ENCODE data around the gene NUP107. TPM values are rescaled to one million over a fixed set of nuclear protein-coding genes. Genes with fewer than 3 reads are reported as not detected.
A peak's percentile ranks its signal among the peaks of the same experiment; 100 is the strongest.

The NUP107 gene
- total RNA-seq, 4 donors from 2014 or later, result 6.4 to 29.2 (median 22.6) TPM

- peak within 1 kb of the TSS; percentile 57 to 75 (median 70) for H3K4me3 ChIP-seq
- no peaks in the 10 kb centered on the region for H3K27me3 ChIP-seq
- TF ChIP-seq POLR2AphosphoS5 (IDR thresholded peaks at IDR 0.05) (peak; percentile 82 to 89 (median 87)), CTCF (IDR thresholded peaks at IDR 0.05) (no peak), POLR2A (IDR thresholded peaks at IDR 0.05) (peak; percentile 89), EP300 (IDR thresholded peaks at IDR 0.05; ENCODE audit: low read depth) (no peak)
- in situ Hi-C loops (cut with MboI; ENCODE audit: low pct_ligation_motif_present in 1 of 4, low pct_unique_long_range_greater_than_20kb in 1 of 4, low sequenced_read_pairs in 3 of 4) (no loop called here), intact Hi-C loops (cut with DNase I; ENCODE audit: low total_unique reads) (no loop called here)
- 0 to 1% methylated on average over 1 to 41 of the region's 52 CpGs for WGBS, 2 donors (ENCODE audit: low coverage in 1 of 2)
- peaks cover 2 to 25% (median 18%) of the 10 kb centered on the region in 4 donors for H3K4me1 ChIP-seq
- peaks cover 0 to 24% (median 0%) of the 10 kb centered on the region in 4 donors for H3K36me3 ChIP-seq
- DNase-seq, result peak; percentile 96
- H3K27ac ChIP-seq, result peak within 1 kb of the TSS; percentile 80 to 89 (median 86)
- no peaks in the 10 kb centered on the region for H3K9me3 ChIP-seq
These were observed 59.3 kb downstream of the NUP107 start, which contains the start of gene SLC35E3 for GRCh38 chr12:68745904-68746571. SLC35E3 (plus strand) TSS chr12:68746176; CDS start chr12:68746378, 202 bp downstream.

GRCh38 chr12:68746572-68747180 is 59.9 kb downstream of the NUP107 start:
- Histone ChIP-seq H3K27ac (peak overlapping the region; percentile 80 to 89 (median 86)), H3K4me3 (peak overlapping the region; percentile 57 to 75 (median 70)), H3K36me3 (peaks cover 0 to 18% (median 0%) of the 10 kb centered on the region in 4 donors), H3K4me1 (peaks cover 2 to 25% (median 18%) of the 10 kb centered on the region in 4 donors), H3K27me3 (no peaks in the 10 kb centered on the region), H3K9me3 (no peaks in the 10 kb centered on the region)
- no peak for TF ChIP-seq EP300 (IDR thresholded peaks at IDR 0.05; ENCODE audit: low read depth)
- TF ChIP-seq CTCF (IDR thresholded peaks at IDR 0.05), result no peak
- no peak for TF ChIP-seq POLR2AphosphoS5 (IDR thresholded peaks at IDR 0.05)
- DNase-seq, result peak; percentile 70
- 5 to 9% methylated on average over 6 to 15 of the region's 15 CpGs for WGBS, 2 donors (ENCODE audit: low coverage in 1 of 2)
- intact Hi-C loops (cut with DNase I; ENCODE audit: low total_unique reads), result no loop called here
- in situ Hi-C loops (cut with MboI; ENCODE audit: low pct_ligation_motif_present in 1 of 4, low pct_unique_long_range_greater_than_20kb in 1 of 4, low sequenced_read_pairs in 3 of 4), result no loop called here

DNA sequence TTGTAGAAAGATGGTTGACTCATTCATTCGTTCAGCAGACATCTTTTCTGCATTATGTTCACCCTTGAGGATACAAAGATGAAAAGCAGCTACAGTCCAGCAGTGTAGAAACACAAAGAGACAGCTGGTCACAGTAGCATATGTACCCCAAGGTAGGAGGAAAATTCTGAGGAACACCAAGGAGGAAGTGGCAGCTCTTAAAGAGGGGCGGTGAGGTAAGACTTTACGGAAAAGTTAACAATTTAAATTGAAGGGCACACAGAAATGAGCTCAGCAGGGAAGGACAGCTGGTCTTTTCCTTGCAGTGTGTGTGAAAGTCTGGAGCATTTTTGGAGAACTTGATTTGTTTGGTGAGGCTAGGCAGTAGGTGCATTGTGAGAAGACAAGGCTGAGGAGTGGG is 62.7 kb downstream of the NUP107 start:
- H3K27me3 ChIP-seq, result no peaks in the 10 kb centered on the region
- no peaks in the 10 kb centered on the region for H3K9me3 ChIP-seq
- no peak overlapping the region for H3K27ac ChIP-seq
- intact Hi-C loops (cut with DNase I; ENCODE audit: low total_unique reads) (no loop called here), in situ Hi-C loops (cut with MboI; ENCODE audit: low pct_ligation_motif_present in 1 of 4, low pct_unique_long_range_greater_than_20kb in 1 of 4, low sequenced_read_pairs in 3 of 4) (no loop called here)
- H3K36me3 ChIP-seq, result peaks cover 0 to 2% (median 0%) of the 10 kb centered on the region in 4 donors
- no peak for TF ChIP-seq EP300 (IDR thresholded peaks at IDR 0.05; ENCODE audit: low read depth)
- TF ChIP-seq CTCF (IDR thresholded peaks at IDR 0.05), result no peak
- no peak for TF ChIP-seq POLR2A (IDR thresholded peaks at IDR 0.05)
- TF ChIP-seq POLR2AphosphoS5 (IDR thresholded peaks at IDR 0.05), result no peak
- no peak overlapping the region for H3K4me3 ChIP-seq
- peaks cover 2 to 25% (median 18%) of the 10 kb centered on the region in 4 donors for H3K4me1 ChIP-seq
- no peak for DNase-seq
- WGBS, 2 donors (ENCODE audit: low coverage in 1 of 2), result 93 to 97% methylated on average over 2 to 3 of the region's 3 CpGs

DNA sequence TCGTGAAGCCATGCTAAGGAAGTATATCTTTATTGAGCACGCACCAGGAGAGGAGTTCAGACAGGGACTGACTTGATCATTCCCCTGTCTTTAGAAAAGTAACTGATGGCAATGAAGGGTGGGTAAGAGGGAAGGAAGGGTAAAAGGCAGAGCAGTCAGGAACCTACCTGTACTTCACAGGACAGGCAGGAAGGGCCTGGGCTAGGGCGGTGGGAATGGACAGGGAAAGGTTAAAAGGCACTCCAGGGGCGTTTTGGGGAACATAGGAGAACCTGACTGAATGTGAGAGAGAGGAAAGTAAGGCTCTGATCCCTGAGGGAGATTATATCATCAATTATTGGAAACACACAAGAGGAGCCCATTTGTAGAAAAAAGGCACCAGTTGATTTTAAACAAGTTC is 63.1 kb downstream of the NUP107 start:
- Histone ChIP-seq H3K27me3 (no peaks in the 10 kb centered on the region), H3K4me1 (peaks cover 2 to 25% (median 18%) of the 10 kb centered on the region in 4 donors), H3K36me3 (peaks cover 0 to 2% (median 0%) of the 10 kb centered on the region in 4 donors), H3K9me3 (no peaks in the 10 kb centered on the region), H3K4me3 (no peak overlapping the region), H3K27ac (no peak overlapping the region)
- DNase-seq, result no peak
- WGBS, 2 donors (ENCODE audit: low coverage in 1 of 2), result 87 to 94% methylated on average over 4 of the region's 4 CpGs
- TF ChIP-seq EP300 (IDR thresholded peaks at IDR 0.05; ENCODE audit: low read depth) (no peak), CTCF (IDR thresholded peaks at IDR 0.05) (no peak), POLR2A (IDR thresholded peaks at IDR 0.05) (no peak), POLR2AphosphoS5 (IDR thresholded peaks at IDR 0.05) (no peak)
- intact Hi-C loops (cut with DNase I; ENCODE audit: low total_unique reads) (no loop called here), in situ Hi-C loops (cut with MboI; ENCODE audit: low pct_ligation_motif_present in 1 of 4, low pct_unique_long_range_greater_than_20kb in 1 of 4, low sequenced_read_pairs in 3 of 4) (no loop called here)

Measured in transverse colon (tissue), 4 donors.